ENCODE data around the gene LSM14A.
"Not testable (repeated sequence)": the region's sequence is repeated elsewhere in the genome, so short reads cannot be mapped to it uniquely, and the experiment has no call there.

LSM14A gene

DNA sequence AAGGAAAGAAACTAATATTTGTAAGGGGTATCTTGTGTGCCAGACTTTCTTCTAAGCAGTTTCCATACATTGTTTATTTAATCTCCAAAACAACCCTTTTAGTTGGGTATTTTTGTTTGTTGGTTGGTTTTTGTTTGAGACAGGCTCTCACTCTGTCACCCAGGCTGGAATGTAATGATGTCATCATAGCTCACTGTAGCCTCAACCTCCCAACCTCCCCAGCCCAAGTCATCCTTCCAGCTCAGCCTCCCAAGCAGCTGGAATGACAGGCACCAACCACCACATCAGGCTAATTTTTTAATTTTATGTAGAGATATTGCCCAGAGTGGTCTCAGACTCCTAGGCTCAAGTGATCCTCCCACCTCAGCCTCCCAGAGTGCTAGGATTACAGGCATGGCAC, 41.2 kb upstream of the LSM14A start:
- Histone ChIP-seq H3K27me3 (no peaks in the 10 kb centered on the region), H3K36me3 (no peaks in the 10 kb centered on the region), H3K27ac (no peak overlapping the region)

DNA sequence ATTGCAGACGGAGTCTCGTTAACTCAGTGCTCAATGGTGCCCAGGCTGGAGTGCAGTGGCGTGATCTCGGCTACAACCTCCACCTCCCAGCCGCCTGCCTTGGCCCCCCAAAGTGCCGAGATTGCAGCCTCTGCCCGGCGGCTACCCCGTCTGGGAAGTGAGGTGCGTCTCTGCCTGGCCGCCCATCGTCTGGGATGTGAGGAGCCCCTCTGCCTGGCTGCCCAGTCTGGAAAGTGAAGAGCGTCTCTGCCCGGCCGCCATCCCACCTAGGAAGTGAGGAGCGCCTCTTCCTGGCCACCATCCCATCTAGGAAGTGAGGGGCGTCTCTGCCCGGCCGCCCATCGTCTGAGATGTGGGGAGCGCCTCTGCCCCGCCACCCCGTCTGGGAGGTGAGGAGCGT, 40.2 kb upstream of the LSM14A start:
- H3K4me3 ChIP-seq (ENCODE audit: low read depth in 1 of 2, low read length in 1 of 2); H3K9me3 ChIP-seq; H3K27ac ChIP-seq; H3K36me3 ChIP-seq; H3K27me3 ChIP-seq: not testable (repeated sequence)
- peaks cover 11 to 12% of the 10 kb centered on the region in 2 experiments for H3K4me1 ChIP-seq (ENCODE audit: control insufficient read depth in 1 of 2, insufficient read depth in 1 of 2, low read depth in 1 of 2, low read length in 1 of 2)

More for the DNA sequence above, 41.2 kb upstream of the LSM14A start:
- no peaks in the 10 kb centered on the region for H3K9me3 ChIP-seq
- TF ChIP-seq, protein P1, sequence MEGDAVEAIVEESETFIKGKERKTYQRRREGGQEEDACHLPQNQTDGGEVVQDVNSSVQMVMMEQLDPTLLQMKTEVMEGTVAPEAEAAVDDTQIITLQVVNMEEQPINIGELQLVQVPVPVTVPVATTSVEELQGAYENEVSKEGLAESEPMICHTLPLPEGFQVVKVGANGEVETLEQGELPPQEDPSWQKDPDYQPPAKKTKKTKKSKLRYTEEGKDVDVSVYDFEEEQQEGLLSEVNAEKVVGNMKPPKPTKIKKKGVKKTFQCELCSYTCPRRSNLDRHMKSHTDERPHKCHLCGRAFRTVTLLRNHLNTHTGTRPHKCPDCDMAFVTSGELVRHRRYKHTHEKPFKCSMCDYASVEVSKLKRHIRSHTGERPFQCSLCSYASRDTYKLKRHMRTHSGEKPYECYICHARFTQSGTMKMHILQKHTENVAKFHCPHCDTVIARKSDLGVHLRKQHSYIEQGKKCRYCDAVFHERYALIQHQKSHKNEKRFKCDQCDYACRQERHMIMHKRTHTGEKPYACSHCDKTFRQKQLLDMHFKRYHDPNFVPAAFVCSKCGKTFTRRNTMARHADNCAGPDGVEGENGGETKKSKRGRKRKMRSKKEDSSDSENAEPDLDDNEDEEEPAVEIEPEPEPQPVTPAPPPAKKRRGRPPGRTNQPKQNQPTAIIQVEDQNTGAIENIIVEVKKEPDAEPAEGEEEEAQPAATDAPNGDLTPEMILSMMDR (IDR thresholded peaks at IDR 0.05), result no peak
- H3K4me1 ChIP-seq (ENCODE audit: control insufficient read depth in 1 of 2, insufficient read depth in 1 of 2, low read depth in 1 of 2, low read length in 1 of 2), result peaks cover 11 to 12% of the 10 kb centered on the region in 2 experiments
- H3K4me3 ChIP-seq (ENCODE audit: low read depth in 1 of 2, low read length in 1 of 2), result no peak overlapping the region

DNA sequence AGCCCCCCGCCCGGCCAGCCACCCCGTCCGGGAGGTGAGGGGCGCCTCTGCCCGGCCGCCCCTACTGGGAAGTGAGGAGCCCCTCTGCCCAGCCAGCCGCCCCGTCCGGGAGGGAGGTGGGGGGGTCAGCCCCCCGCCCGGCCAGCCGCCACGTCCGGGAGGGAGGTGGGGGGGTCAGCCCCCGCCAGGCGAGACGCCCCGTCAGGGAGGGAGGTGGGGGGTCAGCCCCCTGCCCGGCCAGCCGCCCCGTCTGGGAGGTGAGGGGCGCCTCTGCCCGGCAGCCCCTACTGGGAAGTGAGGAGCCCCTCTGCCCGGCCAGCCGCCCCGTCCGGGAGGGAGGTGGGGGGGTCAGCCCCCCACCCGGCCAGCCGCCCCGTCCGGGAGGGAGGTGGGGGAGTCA, 39.6 kb upstream of the LSM14A start:
- H3K9me3 ChIP-seq; H3K36me3 ChIP-seq; H3K27ac ChIP-seq; H3K4me3 ChIP-seq (ENCODE audit: low read depth in 1 of 2, low read length in 1 of 2); H3K27me3 ChIP-seq: not testable (repeated sequence)
- H3K4me1 ChIP-seq (ENCODE audit: control insufficient read depth in 1 of 2, insufficient read depth in 1 of 2, low read depth in 1 of 2, low read length in 1 of 2), result peaks cover 11 to 12% of the 10 kb centered on the region in 2 experiments

DNA sequence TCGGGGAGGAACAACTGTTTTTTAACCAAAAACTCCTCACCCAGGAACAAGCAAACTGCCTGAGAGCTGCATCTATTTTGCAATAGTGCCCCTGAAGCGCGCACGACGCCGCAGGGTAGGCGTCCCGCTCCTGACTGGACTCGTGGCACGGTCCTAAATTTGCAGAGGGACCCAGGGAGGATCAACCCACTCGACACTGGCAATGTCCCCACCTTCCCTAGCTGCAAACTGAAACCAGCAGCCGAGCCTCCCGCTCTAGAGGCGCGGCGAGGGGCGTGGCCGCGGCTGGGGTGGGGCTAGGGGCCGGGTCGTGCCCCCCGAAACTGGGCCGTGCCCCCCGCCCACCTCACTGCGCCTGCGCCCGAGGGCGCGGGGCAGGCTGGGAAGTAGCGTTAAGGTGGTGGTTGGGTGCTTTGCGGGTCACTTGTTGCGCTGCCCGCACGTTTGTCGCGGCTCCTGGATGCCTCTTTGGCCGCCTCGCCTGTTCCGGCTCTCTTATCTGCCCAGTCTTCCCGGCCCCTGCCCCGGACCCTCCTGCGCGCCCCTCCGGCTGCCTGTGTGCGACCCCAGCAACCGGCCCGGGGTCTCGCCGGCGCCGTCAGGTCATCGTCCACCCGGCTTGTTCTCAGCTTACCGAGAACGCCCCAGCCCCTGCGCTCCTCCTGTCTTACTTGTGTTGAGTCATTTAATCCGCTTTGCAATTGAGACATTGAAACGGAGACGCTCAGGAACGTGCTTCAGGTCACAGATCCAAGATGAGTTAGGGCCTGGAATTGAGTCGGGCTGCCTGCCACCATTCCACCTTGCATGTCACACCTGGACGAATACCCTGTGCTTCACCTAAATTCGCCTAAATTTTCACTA, 37.9 kb upstream of the LSM14A start:
- peaks cover 11 to 12% of the 10 kb centered on the region in 2 experiments for H3K4me1 ChIP-seq (ENCODE audit: control insufficient read depth in 1 of 2, insufficient read depth in 1 of 2, low read depth in 1 of 2, low read length in 1 of 2)
- H3K4me3 ChIP-seq (ENCODE audit: low read depth in 1 of 2, low read length in 1 of 2), result peak overlapping the region; percentile 59 to 74
- H3K27ac ChIP-seq, result peak overlapping the region; percentile 45
- TF ChIP-seq, protein P1 (IDR thresholded peaks at IDR 0.05), result no peak
- no peaks in the 10 kb centered on the region for H3K36me3 ChIP-seq
- H3K27me3 ChIP-seq, result no peaks in the 10 kb centered on the region
- H3K9me3 ChIP-seq, result no peaks in the 10 kb centered on the region

DNA sequence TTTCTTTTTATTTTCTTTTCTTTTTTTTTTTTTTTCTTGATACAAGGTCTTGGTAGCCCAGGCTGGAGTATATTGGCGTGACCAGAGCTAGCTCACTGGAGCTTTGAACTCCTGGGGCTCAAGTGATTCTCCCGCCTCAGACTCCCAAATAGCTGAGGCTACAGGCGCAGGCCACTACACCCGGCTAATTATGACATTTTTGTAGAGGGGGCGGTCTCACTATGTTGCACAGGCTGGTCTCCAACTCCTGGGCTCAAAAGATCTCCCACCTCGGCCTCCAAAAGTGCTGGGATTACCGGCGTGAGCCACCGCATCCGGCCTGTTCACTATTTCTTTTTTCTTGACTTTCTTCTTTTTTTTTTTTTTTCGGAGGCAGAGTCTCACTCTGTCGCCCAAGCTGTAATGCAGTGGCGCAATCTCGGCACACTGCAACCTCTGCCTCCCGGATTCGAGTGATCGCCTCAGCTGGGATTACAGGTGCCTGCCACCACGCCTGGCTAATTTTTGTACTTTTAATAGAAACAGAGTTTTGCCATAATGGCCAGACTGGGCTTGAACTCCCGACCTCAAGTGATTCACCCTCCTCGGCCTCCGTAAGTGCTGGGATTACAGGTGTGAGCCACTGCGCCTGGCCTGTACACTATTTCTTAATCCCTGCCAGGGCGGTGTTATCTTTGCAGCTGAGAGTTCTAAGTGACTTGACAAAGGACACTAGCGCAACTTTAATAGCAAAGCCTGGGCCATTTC, 37.1 kb upstream of the LSM14A start:
- Histone ChIP-seq H3K9me3 (no peaks in the 10 kb centered on the region), H3K27ac (no peak overlapping the region)
- TF ChIP-seq, protein P1 (IDR thresholded peaks at IDR 0.05), result no peak

DNA sequence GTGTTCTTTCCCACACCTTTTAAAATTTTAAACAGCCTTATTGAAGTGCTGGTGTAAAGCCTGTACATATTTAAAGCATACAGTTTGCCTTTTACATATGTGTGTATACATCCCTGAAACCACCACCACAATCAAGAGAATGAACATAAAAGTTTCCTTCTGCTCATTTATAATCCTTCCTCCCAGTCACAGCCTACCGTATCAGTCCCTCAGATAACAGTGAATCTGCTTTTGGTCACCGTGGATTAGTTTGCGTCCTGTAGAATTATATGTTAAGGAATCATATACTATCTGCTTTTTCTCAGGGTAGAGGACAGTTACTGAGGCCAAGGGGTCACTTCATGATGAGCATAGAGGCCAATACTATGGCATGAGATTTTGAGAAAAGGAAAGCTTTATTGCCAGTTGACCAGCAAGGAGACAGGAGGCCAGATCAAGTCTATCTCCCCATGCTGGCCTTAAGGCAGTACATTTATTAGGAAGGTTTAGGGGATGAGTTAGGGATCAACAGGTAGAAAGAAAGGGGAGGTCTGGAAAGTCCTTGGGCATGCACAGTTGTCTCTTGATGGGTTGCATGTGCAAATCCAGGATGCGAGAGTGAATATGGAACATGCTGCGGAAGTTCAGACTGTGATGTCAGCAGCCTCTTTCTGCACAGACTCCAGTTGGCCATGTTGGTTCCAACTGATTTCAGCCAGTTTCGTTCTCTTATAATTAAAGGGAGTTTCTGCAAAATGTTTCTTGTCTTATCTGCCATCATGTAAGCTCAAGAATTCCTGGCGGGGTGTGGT, 36.3 kb upstream of the LSM14A start:
- H3K4me1 ChIP-seq (ENCODE audit: control insufficient read depth in 1 of 2, insufficient read depth in 1 of 2, low read depth in 1 of 2, low read length in 1 of 2), result peaks cover 11 to 12% of the 10 kb centered on the region in 2 experiments
- no peak overlapping the region for H3K4me3 ChIP-seq (ENCODE audit: low read depth in 1 of 2, low read length in 1 of 2)
- H3K36me3 ChIP-seq, result no peaks in the 10 kb centered on the region
- no peaks in the 10 kb centered on the region for H3K9me3 ChIP-seq
- no peaks in the 10 kb centered on the region for H3K27me3 ChIP-seq
- no peak overlapping the region for H3K27ac ChIP-seq
- TF ChIP-seq, protein P1 (IDR thresholded peaks at IDR 0.05), result no peak

More for the DNA sequence above, 37.1 kb upstream of the LSM14A start:
- Histone ChIP-seq H3K27me3 (no peaks in the 10 kb centered on the region), H3K36me3 (no peaks in the 10 kb centered on the region), H3K4me3 (ENCODE audit: low read depth in 1 of 2, low read length in 1 of 2) (peak overlapping the region; percentile 59 to 74), H3K4me1 (ENCODE audit: control insufficient read depth in 1 of 2, insufficient read depth in 1 of 2, low read depth in 1 of 2, low read length in 1 of 2) (peaks cover 11 to 12% of the 10 kb centered on the region in 2 experiments)

Measured in neutrophil (primary cell).